PFSK-1 (cell line): ENCODE data around the gene ZFYVE16.

ENCODE experiments used
- FOXP2 ChIP-seq: optimal IDR thresholded peaks from 2 replicates; pipeline ENCODE3; 2011; ENCODE audit warnings: borderline replicate concordance, control low read depth, inconsistent platforms; ENCODE audit not compliant: insufficient read depth; ENCODE audit errors: extremely low read length, extremely low read depth
- POLR2AphosphoS5 ChIP-seq: IDR thresholded peaks from 2 replicates; pipeline ENCODE4 v1.6.1; 2012; ENCODE audit warnings: low read depth, mild to moderate bottlenecking, control low read depth, low read length, moderate library complexity
- SIN3A ChIP-seq: IDR thresholded peaks from 2 replicates; pipeline ENCODE4 v1.6.1; 2012; ENCODE audit warnings: mild to moderate bottlenecking, low read length, moderate library complexity, borderline replicate concordance; ENCODE audit not compliant: insufficient read depth
- TAF1 ChIP-seq: IDR thresholded peaks from 2 replicates; pipeline ENCODE4 v1.6.1; 2012; ENCODE audit warnings: low read length, control low read depth, borderline replicate concordance; ENCODE audit not compliant: insufficient read depth
- TF ChIP-seq, protein P1 (sequence below), 2 experiments: IDR thresholded peaks; 2 replicates each; pipeline versions ENCODE4 v1.6.1 to v1.8.0; 2011 to 2012; ENCODE audit warnings: low read depth in 2 of 2, low read length in 2 of 2, control low read depth in 1 of 2, inconsistent platforms in 1 of 2, mild to moderate bottlenecking in 1 of 2, moderate library complexity in 1 of 2; ENCODE audit not compliant: insufficient read depth in 1 of 2

ZFYVE16 gene

DNA sequence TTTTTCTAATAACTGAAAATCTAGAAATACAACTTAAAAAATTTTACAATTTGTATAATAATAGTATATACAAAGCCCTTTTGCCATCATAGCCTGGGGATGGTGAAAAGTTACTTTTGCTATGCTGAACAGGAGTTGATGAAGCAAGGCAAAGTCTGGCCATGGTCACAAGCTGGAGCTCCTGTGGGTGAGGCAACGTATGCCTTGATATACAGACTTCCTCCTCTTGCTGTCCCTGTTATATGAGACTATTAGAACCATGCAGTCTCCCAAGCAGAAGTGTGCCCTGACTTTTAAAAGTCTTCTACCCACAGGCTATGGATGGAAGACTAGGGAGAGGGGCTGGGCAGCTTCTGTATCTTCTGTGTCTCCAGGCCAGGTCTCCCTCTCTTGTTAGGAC, 95.8 kb downstream of the ZFYVE16 start:
- TF ChIP-seq POLR2AphosphoS5 (no peak), FOXP2 (no peak), TAF1 (no peak), SIN3A (no peak)
- TF ChIP-seq, protein P1, sequence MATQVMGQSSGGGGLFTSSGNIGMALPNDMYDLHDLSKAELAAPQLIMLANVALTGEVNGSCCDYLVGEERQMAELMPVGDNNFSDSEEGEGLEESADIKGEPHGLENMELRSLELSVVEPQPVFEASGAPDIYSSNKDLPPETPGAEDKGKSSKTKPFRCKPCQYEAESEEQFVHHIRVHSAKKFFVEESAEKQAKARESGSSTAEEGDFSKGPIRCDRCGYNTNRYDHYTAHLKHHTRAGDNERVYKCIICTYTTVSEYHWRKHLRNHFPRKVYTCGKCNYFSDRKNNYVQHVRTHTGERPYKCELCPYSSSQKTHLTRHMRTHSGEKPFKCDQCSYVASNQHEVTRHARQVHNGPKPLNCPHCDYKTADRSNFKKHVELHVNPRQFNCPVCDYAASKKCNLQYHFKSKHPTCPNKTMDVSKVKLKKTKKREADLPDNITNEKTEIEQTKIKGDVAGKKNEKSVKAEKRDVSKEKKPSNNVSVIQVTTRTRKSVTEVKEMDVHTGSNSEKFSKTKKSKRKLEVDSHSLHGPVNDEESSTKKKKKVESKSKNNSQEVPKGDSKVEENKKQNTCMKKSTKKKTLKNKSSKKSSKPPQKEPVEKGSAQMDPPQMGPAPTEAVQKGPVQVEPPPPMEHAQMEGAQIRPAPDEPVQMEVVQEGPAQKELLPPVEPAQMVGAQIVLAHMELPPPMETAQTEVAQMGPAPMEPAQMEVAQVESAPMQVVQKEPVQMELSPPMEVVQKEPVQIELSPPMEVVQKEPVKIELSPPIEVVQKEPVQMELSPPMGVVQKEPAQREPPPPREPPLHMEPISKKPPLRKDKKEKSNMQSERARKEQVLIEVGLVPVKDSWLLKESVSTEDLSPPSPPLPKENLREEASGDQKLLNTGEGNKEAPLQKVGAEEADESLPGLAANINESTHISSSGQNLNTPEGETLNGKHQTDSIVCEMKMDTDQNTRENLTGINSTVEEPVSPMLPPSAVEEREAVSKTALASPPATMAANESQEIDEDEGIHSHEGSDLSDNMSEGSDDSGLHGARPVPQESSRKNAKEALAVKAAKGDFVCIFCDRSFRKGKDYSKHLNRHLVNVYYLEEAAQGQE (IDR thresholded peaks at IDR 0.05; ENCODE audit: insufficient read depth in 1 of 2, low read depth in 2 of 2, low read length in 2 of 2): no peak

DNA sequence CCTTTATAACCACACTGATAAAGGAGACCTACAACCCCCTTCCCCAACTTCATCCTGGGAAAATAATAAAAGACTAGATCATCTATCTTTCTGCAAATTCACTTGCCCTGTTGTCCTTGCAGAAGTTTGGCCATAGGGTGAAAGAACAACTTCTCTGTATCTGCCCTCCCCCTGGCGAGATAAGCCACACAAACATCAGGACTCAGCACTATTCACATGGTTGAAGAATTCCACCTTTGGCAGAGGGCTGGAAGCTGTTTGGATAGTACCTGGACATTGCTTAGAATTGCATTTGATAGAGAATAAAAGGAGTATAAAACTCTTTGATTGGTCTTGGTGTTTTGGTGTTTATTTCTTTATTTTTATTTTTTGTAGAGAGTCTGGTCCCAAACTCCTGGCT, 97.0 kb downstream of the ZFYVE16 start:
- no peak for TF ChIP-seq POLR2AphosphoS5
- no peak for TF ChIP-seq FOXP2
- TF ChIP-seq, protein P1 (IDR thresholded peaks at IDR 0.05; ENCODE audit: insufficient read depth in 1 of 2, low read depth in 2 of 2, low read length in 2 of 2): no peak
- TF ChIP-seq SIN3A: no peak
- no peak for TF ChIP-seq TAF1

DNA sequence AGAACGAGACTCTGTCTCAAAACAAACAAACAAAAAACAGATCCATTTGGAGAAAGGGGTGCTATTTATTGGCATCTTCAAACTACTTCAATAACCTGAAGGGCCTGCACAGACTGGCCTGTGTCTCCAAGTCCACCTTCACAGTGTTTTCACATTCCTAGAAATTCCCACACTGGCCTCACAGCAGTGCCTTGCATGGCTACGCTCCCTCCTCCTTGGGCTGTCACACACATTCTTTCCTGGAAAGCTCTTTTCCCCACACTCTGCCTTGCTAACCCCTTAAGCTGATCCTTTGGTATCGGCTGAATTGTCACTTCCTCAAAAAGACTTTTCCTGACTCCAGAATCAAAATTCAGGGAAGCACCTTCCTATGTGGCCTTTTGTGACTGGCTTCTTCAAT, 99.8 kb downstream of the ZFYVE16 start:
- TF ChIP-seq, protein P1 (IDR thresholded peaks at IDR 0.05; ENCODE audit: insufficient read depth in 1 of 2, low read depth in 2 of 2, low read length in 2 of 2): no peak
- TF ChIP-seq POLR2AphosphoS5: no peak
- TF ChIP-seq SIN3A: no peak
- no peak for TF ChIP-seq TAF1
- TF ChIP-seq FOXP2: no peak

DNA sequence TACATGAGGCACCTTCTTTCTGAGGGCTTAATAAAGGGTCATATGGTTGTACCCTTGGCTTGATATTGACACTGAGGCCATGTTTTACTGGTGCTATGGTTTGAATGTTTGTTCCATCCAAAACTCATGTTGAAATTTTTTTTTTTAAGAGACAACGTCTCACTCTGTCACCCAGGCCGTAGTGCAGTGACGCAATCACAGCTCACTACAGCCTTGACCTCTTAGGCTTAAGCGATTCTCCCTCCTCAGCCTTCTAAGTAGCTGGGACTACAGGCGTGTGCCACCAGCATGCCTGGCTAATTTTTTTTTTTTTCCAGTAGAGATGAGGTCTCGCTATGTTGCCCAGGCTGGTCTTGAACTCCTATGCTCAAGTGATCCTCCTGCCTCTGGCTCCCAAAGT, 101.0 kb downstream of the ZFYVE16 start:
- no peak for TF ChIP-seq SIN3A
- TF ChIP-seq POLR2AphosphoS5: no peak
- TF ChIP-seq, protein P1 (IDR thresholded peaks at IDR 0.05; ENCODE audit: insufficient read depth in 1 of 2, low read depth in 2 of 2, low read length in 2 of 2): no peak

DNA sequence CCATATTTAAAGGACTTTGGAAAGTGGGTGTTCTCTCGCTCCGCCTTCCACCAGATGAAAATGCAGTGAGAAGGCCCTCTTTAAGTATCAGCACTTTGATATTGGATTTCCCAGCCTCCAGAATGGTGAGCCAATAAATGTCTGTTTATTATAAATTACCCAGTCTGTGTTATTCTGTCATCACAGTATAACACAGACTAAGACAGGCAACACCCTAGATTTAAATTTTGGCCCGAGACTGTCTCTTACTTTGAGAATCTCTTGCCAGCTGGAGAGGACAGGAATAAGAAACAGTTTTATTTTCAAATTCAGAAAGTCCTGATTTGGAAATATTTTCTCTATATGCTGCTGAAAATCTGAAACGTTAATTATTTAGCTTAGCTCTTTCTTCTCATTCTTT, 101.5 kb downstream of the ZFYVE16 start:
- TF ChIP-seq SIN3A (no peak), POLR2AphosphoS5 (no peak), TAF1 (no peak), FOXP2 (no peak)
- TF ChIP-seq, protein P1 (IDR thresholded peaks at IDR 0.05; ENCODE audit: insufficient read depth in 1 of 2, low read depth in 2 of 2, low read length in 2 of 2): no peak
